ENCODE results near the gene EPB41L2.

Gene EPB41L2

GRCh38 chr6:130843575-130844320 is 219.3 kb downstream of the EPB41L2 start:
- DNase-seq (ENCODE audit: low read depth in 2 of 3, low spot score in 2 of 3), result no peak

DNA sequence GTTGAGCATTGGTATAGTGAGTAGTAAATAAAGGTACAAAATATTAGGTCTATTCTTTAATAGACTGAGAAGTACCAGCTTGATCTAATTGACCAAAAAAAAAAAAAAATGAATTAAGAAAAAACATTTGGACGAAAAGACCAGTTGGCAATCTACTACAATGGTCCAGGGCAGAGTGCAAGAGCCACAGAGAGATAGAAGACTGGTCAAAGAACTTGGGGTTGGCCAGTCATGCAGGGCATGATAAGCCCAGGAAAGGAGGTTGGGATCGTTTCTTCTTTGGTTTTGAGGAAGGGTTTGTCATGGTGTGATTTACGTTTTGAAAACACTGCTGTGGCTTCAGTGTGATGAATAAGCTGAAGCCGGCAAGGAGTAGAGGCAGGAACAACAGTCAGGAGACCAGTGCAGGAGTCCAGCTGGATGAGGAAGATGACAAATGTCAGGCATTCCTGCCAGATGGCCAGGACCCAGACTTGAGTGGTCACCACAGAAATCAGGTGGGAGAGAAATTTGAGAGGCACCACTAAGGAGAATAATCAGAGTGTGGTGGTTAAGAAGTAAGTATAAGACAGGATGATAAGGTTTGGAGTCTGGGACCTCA is 221.8 kb downstream of the EPB41L2 start:
- DNase-seq (ENCODE audit: low read depth in 2 of 3, low spot score in 2 of 3), result no peak

DNA sequence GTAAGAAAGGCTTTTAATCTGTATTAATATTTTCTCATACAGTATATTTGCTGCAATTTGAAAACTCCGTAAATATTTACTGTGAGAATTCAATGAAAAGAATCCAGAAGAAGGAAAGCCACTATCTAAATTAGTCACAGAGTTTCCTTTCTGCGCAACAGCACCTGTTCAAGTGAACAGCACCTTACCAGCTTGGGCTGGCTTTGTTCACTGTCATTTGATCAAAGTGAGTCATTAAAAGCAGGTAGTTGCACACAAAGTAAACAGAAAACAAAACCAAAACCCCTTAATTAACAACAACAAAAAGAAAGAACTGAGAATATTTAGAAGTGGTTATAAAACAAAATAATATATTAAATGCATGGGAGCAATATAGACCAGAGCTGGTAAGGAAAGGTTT is 223.0 kb downstream of the EPB41L2 start:
- no peak for DNase-seq (ENCODE audit: low read depth in 2 of 3, low spot score in 2 of 3)

GRCh38 chr6:130839379-130839778 is 223.7 kb downstream of the EPB41L2 start:
- DNase-seq (ENCODE audit: low read depth in 2 of 3, low spot score in 2 of 3), result no peak

GRCh38 chr6:130838951-130839350 is 224.1 kb downstream of the EPB41L2 start:
- no peak for DNase-seq (ENCODE audit: low read depth in 2 of 3, low spot score in 2 of 3)

GRCh38 chr6:130838250-130838860 is 224.7 kb downstream of the EPB41L2 start:
- no peak for DNase-seq (ENCODE audit: low read depth in 2 of 3, low spot score in 2 of 3)

DNA sequence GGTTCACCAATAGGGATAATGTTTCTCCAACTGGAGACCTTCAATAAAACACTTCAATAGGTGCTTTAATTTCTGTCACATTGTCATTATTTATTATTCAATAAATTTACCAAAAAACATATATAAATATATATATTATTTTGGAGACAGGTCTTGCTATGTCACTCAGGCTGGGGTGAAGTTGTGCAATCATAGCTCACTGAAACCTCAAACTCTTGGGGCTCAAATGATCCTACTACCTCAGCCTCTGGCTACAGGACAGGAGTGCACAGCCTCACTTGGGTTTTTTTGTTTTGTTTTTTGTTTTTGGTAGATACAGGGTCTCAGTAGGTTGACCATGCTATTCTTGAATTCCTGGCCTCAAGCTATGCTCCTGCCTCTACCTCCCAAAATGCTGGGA is 226.0 kb downstream of the EPB41L2 start:
- DNase-seq (ENCODE audit: low read depth in 2 of 3, low spot score in 2 of 3), result no peak

- no peak for DNase-seq (ENCODE audit: low read depth in 2 of 3, low spot score in 2 of 3)
Observed at GRCh38 chr6:130836055-130836640, 226.9 kb downstream of the EPB41L2 start.

- DNase-seq (ENCODE audit: low read depth in 2 of 3, low spot score in 2 of 3), result no peak
Observed at GRCh38 chr6:130834482-130835251, 228.4 kb downstream of the EPB41L2 start.

GRCh38 chr6:130833569-130833968 is 229.5 kb downstream of the EPB41L2 start:
- DNase-seq (ENCODE audit: low read depth in 2 of 3, low spot score in 2 of 3), result no peak

GRCh38 chr6:130831607-130832006 is 231.4 kb downstream of the EPB41L2 start:
- no peak for DNase-seq (ENCODE audit: low read depth in 2 of 3, low spot score in 2 of 3)

- no peak for DNase-seq (ENCODE audit: low read depth in 2 of 3, low spot score in 2 of 3)
Observed at GRCh38 chr6:130829333-130829910, 233.6 kb downstream of the EPB41L2 start.

- no peak for DNase-seq (ENCODE audit: low read depth in 2 of 3, low spot score in 2 of 3)
Observed at GRCh38 chr6:130827247-130828149, 235.5 kb downstream of the EPB41L2 start, which contains the start of gene SMLR1. TSS of gene SMLR1 (plus strand) at chr6:130827406. CDS start at chr6:130827414, 8 bp downstream.

DNA sequence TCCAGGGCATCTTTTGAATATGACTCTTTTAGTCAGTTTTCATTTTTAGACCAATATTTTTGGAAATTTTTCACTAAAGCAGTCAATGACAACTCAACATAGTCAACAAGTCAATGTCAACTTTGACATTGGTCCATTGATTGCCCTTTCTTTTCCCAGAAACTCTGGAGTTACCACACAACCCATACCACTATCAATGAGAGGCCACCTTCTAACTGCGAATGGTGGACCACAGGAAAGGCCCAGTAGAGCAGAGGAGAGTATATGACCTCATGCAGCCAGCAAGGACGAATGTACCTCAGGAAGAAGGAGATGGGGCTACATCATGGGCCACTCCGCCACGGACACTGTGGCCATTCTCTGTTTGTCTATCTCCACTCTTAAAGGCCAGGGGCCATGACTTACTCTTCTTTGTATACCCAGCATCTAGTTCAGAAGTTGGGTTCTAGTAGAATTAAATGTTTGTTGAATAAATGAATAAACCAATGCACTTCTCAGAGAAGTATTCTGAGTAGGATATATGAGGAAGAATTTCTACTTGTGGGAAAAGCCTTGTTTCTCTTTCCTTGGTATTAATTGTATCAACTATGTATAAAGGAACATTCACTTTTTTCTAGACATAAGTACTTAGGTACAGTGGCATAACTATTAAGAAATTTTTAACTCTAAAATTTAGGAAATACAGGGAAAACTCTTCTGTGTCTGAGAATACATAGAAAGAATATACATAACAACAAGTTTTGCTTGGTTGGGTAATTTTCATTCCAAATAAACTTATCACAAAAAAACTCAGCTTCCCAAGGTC is 236.4 kb downstream of the EPB41L2 start:
- no peak for DNase-seq (ENCODE audit: low read depth in 2 of 3, low spot score in 2 of 3)

GRCh38 chr6:130825772-130826441 is 237.1 kb downstream of the EPB41L2 start:
- DNase-seq (ENCODE audit: low read depth in 2 of 3, low spot score in 2 of 3), result no peak

GRCh38 chr6:130824978-130825694 is 237.9 kb downstream of the EPB41L2 start:
- DNase-seq (ENCODE audit: low read depth in 2 of 3, low spot score in 2 of 3), result no peak

GRCh38 chr6:130822736-130823135 is 240.3 kb downstream of the EPB41L2 start:
- no peak for DNase-seq (ENCODE audit: low read depth in 2 of 3, low spot score in 2 of 3)
